Sigmoid colon (tissue), 3 donors: ENCODE data around the gene PSMA1.

Experiments used
- CTCF ChIP-seq, 4 experiments: fragments of 450-650 bp in 3 of 4; fragments of 200-600 bp in 1 of 4; IDR thresholded peaks; one replicate each; pipeline ENCODE4 v1.5.1; 2016 to 2019; ENCODE audit warnings: antibody characterized with exemption in 4 of 4, mild to moderate bottlenecking in 3 of 4, moderate library complexity in 2 of 4
- POLR2A ChIP-seq, 2 donors: fragments of 450-650 bp; IDR thresholded peaks; one replicate each; pipeline ENCODE4 v1.6.1; 2016; ENCODE audit warnings: antibody characterized with exemption in 2 of 2, mild to moderate bottlenecking in 2 of 2, moderate library complexity in 2 of 2

- no peak for TF ChIP-seq CTCF (IDR thresholded peaks at IDR 0.05)
- TF ChIP-seq POLR2A (IDR thresholded peaks at IDR 0.05): no peak
These were observed 26.5 kb upstream of the PSMA1 start for GRCh38 chr11:14546672-14547071.
